PC-9 (cell line): ENCODE measurements around the gene MAP10. TPM values are rescaled to one million over a fixed set of nuclear protein-coding genes. Genes with fewer than 3 reads are reported as not detected.

Experiments used
- BruUV-seq: library from RNA; stranded (reverse); fragments of 400-500 nt; replicated peaks from 2 replicates; lab custom pipeline; 2021; lab: Mats Ljungman, UMichigan
- CTCF ChIA-PET: fragments of 300-600 bp; sonication (Branson Sonifier 250); formaldehyde crosslinking; loops from one replicate; lab custom pipeline; 2022; ENCODE audit warnings: antibody characterized with exemption; lab: Charles Lee
- POLR2A ChIA-PET: fragments of 300-600 bp; sonication (Branson Sonifier 250); formaldehyde crosslinking; loops from one replicate; lab custom pipeline; 2022; ENCODE audit warnings: antibody characterized with exemption; ENCODE audit not compliant: unreplicated experiment; lab: Charles Lee
- DNase-seq, 2 experiments: peaks; one replicate each; pipeline versions ENCODE4 v3.0.0 to v3.0.0-alpha.2; 2015 to 2022; ENCODE audit warnings: mixed read lengths in 1 of 2
- H2AFZ ChIP-seq: fragments of 200-600 bp; sonication (generic); 2 replicates; pipeline ENCODE4 v1.8.1; 2017; ENCODE audit warnings: antibody characterized with exemption
- H3F3A ChIP-seq: fragments of 200-600 bp; sonication (generic); 2 replicates; pipeline ENCODE4 v1.8.1; 2017; ENCODE audit warnings: antibody characterized with exemption, mild to moderate bottlenecking, low read depth; ENCODE audit not compliant: insufficient read depth
- H3K27ac ChIP-seq: fragments of 200-600 bp; sonication (generic); 2 replicates; pipeline ENCODE4 v1.6.1; 2016; ENCODE audit warnings: mixed run types
- H3K27me3 ChIP-seq: fragments of 200-600 bp; sonication (generic); 2 replicates; pipeline ENCODE4 v1.6.1; 2016; ENCODE audit warnings: low read depth, mixed run types; ENCODE audit not compliant: insufficient read depth
- H3K36me3 ChIP-seq: fragments of 200-600 bp; sonication (generic); 2 replicates; pipeline ENCODE4 v1.6.1; 2016; ENCODE audit warnings: low read depth, mixed run types
- H3K4me1 ChIP-seq: fragments of 200-600 bp; sonication (generic); replicated peaks from 2 replicates; pipeline ENCODE4 v1.6.1; 2016; ENCODE audit warnings: mixed run types; ENCODE audit not compliant: insufficient read depth
- H3K4me2 ChIP-seq: fragments of 200-600 bp; sonication (generic); 2 replicates; pipeline ENCODE4 v1.6.1; 2017; ENCODE audit warnings: mixed run types
- H3K4me3 ChIP-seq: fragments of 200-600 bp; sonication (generic); 2 replicates; pipeline ENCODE4 v1.6.1; 2016; ENCODE audit warnings: mixed run types
- H3K79me2 ChIP-seq: fragments of 200-600 bp; sonication (generic); 2 replicates; pipeline ENCODE4 v1.6.1; 2017; ENCODE audit warnings: low read depth, mixed run types
- H3K9me2 ChIP-seq: fragments of 200-600 bp; sonication (generic); 2 replicates; pipeline ENCODE4 v1.8.1; 2017; ENCODE audit warnings: mild to moderate bottlenecking; ENCODE audit not compliant: insufficient read depth
- H3K9me3 ChIP-seq: fragments of 200-600 bp; sonication (generic); 2 replicates; pipeline ENCODE4 v1.8.1; 2016; ENCODE audit warnings: low read depth; ENCODE audit not compliant: insufficient read depth
- H4K20me1 ChIP-seq: fragments of 200-600 bp; sonication (generic); 2 replicates; pipeline ENCODE4 v1.8.1; 2017; ENCODE audit not compliant: insufficient read depth
- EZH2 ChIP-seq: fragments of 200-600 bp; sonication (generic); IDR thresholded peaks from 2 replicates; pipeline ENCODE4 v1.8.0; 2017; ENCODE audit warnings: antibody characterized with exemption, low read depth
- intact Hi-C: fragments of 100-400 bp; cut with micrococcal nuclease; formaldehyde crosslinking; loops from one replicate; pipeline ENCODE4 v1.10.0; 2022; ENCODE audit not compliant: unreplicated experiment
- total RNA-seq: library from RNA; stranded (reverse); gene quantifications from 2 replicates; pipeline ENCODE4 v1.2.3, GENCODE V29; 2021
- TF ChIP-seq, protein P1 (sequence below): fragments of 200-600 bp; sonication (generic); conservative IDR thresholded peaks from 2 replicates; pipeline ENCODE4 v1.6.1; 2017; ENCODE audit warnings: mixed run types, antibody characterized with exemption, mild to moderate bottlenecking, moderate library complexity

Gene MAP10
- total RNA-seq, 1 experiment from 2014 or later, result 0.13 TPM

DNA sequence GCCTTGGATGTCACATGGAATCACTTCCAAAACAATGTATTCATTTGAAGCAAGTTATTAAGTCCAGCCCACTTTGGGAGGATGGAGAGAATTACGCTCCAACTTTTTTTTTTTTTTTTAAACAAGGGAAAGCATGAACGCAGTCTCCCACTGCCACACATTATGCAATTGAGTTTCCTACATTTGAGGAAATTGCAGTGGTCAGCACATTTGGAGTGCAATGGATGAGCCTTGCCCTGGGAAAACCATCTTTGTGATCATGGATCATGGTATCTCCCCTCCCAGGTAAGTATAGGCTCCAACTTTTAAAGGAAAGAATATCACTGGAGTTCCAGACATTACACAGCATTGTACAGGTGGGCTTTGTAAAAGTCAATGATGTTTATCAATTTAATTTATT is 26.7 kb downstream of the MAP10 start:
- no peak overlapping the region for H3K27ac ChIP-seq
- no peak for TF ChIP-seq EZH2
- TF ChIP-seq, protein P1, sequence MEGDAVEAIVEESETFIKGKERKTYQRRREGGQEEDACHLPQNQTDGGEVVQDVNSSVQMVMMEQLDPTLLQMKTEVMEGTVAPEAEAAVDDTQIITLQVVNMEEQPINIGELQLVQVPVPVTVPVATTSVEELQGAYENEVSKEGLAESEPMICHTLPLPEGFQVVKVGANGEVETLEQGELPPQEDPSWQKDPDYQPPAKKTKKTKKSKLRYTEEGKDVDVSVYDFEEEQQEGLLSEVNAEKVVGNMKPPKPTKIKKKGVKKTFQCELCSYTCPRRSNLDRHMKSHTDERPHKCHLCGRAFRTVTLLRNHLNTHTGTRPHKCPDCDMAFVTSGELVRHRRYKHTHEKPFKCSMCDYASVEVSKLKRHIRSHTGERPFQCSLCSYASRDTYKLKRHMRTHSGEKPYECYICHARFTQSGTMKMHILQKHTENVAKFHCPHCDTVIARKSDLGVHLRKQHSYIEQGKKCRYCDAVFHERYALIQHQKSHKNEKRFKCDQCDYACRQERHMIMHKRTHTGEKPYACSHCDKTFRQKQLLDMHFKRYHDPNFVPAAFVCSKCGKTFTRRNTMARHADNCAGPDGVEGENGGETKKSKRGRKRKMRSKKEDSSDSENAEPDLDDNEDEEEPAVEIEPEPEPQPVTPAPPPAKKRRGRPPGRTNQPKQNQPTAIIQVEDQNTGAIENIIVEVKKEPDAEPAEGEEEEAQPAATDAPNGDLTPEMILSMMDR, result no peak
- no peak for DNase-seq
- ChIA-PET CTCF (no interaction called here), POLR2A (no interaction called here)
- H2AFZ ChIP-seq, result no peak overlapping the region
- H3K27me3 ChIP-seq, result no peaks in the 10 kb centered on the region
- intact Hi-C loops, result no loop called here
- no peaks in the 10 kb centered on the region for H3K9me2 ChIP-seq
- no peaks in the 10 kb centered on the region for H3K36me3 ChIP-seq
- no peak overlapping the region for H3K4me2 ChIP-seq
- BruUV-seq, result no TSS peak
- no peak overlapping the region for H3K4me3 ChIP-seq
- H3K9me3 ChIP-seq, result no peaks in the 10 kb centered on the region
- H3K4me1 ChIP-seq, result 0 out of 2 replicates have a peak, but pooled peaks cover under 1% of the 10 kb centered on the region
- no peaks in the 10 kb centered on the region for H3K79me2 ChIP-seq
- no peaks in the 10 kb centered on the region for H4K20me1 ChIP-seq
- no peaks in the 10 kb centered on the region for H3F3A ChIP-seq

DNA sequence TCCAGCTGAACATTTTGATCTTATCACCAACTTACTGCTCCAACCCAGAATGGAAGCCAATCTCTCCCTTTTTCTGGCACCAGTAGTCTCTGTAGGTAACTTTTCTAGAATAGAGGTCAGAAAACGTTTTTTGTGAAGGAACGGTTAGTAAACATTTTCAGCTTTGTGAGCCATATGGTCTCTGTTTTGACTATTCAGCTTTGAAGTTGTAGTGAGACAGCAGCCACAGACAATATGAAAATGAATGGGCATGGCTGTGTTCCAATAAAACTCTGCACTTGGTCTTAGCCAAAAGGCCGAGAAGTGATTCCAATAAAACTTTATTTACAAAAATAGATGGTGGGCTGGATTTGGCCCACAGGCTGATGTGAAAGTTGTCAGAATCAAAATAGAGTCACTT is 28.9 kb downstream of the MAP10 start:
- intact Hi-C loops, result no loop called here
- no peaks in the 10 kb centered on the region for H3F3A ChIP-seq
- H3K4me2 ChIP-seq, result no peak overlapping the region
- no peak overlapping the region for H2AFZ ChIP-seq
- no peaks in the 10 kb centered on the region for H4K20me1 ChIP-seq
- H3K79me2 ChIP-seq, result no peaks in the 10 kb centered on the region
- TF ChIP-seq, protein P1, result no peak
- ChIA-PET POLR2A (interaction anchor here (0.7 kb wide), 1 partner anchor 40 kb away, joined by 5 read pairs; no protein-coding TSS in a partner anchor), CTCF (no interaction called here)
- no peak overlapping the region for H3K27ac ChIP-seq
- no peaks in the 10 kb centered on the region for H3K9me2 ChIP-seq
- no peak overlapping the region for H3K4me3 ChIP-seq
- H3K4me1 ChIP-seq, result peaks cover 7% of the 10 kb centered on the region
- DNase-seq, result no peak
- no peaks in the 10 kb centered on the region for H3K27me3 ChIP-seq
- no peaks in the 10 kb centered on the region for H3K36me3 ChIP-seq
- no TSS peak for BruUV-seq
- no peaks in the 10 kb centered on the region for H3K9me3 ChIP-seq

DNA sequence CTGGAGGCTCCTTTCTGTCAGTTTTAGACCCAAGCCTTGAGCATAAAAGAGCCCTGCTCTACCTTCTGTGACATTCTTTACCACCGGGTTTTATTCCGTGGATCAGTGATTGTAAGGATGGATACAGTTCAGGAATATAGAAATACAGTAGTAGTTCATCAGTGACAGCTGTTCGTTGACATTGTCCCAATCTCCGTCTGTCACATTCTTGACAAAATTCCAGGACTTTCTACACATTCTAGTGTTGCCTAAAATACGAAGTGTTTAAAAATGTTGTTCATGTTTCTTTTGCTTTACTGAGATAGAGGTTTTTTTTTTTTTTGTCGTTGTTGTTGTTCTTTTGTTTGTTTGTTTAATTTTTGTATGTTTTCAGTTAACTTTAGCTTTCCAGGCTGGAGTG is 29.9 kb downstream of the MAP10 start:
- no peaks in the 10 kb centered on the region for H3K27me3 ChIP-seq
- no peak overlapping the region for H3K27ac ChIP-seq
- no peak overlapping the region for H3K4me2 ChIP-seq
- H4K20me1 ChIP-seq, result no peaks in the 10 kb centered on the region
- H3K4me3 ChIP-seq, result no peak overlapping the region
- no peaks in the 10 kb centered on the region for H3F3A ChIP-seq
- H3K4me1 ChIP-seq, result peaks cover 7% of the 10 kb centered on the region
- H3K79me2 ChIP-seq, result no peaks in the 10 kb centered on the region
- no peaks in the 10 kb centered on the region for H3K36me3 ChIP-seq
- intact Hi-C loops, result no loop called here
- H3K9me2 ChIP-seq, result no peaks in the 10 kb centered on the region
- DNase-seq, result no peak
- POLR2A ChIA-PET, result no interaction called here
- H2AFZ ChIP-seq, result no peak overlapping the region
- CTCF ChIA-PET, result no interaction called here
- no TSS peak for BruUV-seq
- TF ChIP-seq EZH2, result no peak
- TF ChIP-seq, protein P1, result no peak
- no peaks in the 10 kb centered on the region for H3K9me3 ChIP-seq
